Stomach (tissue), 4 donors: ENCODE results near the gene LMTK2.

ENCODE experiments used
- CTCF ChIP-seq, 7 experiments: fragments of 450-650 bp in 4 of 7; fragments of 200-600 bp in 3 of 7; sonication (generic) in 3 of 7; IDR thresholded peaks; one replicate each; pipeline ENCODE4 v1.5.1; 2016 to 2019; ENCODE audit warnings: antibody characterized with exemption in 7 of 7, control low read depth in 2 of 7, mild to moderate bottlenecking in 1 of 7
- EP300 ChIP-seq: sonication (generic); formaldehyde crosslinking; IDR thresholded peaks from one replicate; pipeline ENCODE4 v1.6.1; 2017; ENCODE audit warnings: antibody characterized with exemption
- POLR2A ChIP-seq, 4 donors: fragments of 450-650 bp; IDR thresholded peaks; one replicate each; pipeline ENCODE4 v1.6.1; 2016; ENCODE audit warnings: antibody characterized with exemption in 4 of 4, control low read depth in 2 of 4, mild to moderate bottlenecking in 1 of 4, moderate library complexity in 1 of 4
- POLR2AphosphoS5 ChIP-seq, 3 donors: sonication (generic); formaldehyde crosslinking; IDR thresholded peaks; one replicate each; pipeline ENCODE4 v1.6.1; 2016; ENCODE audit warnings: antibody characterized with exemption in 3 of 3

- TF ChIP-seq CTCF (IDR thresholded peaks at IDR 0.05) (no peak), POLR2A (IDR thresholded peaks at IDR 0.05) (no peak), EP300 (no peak), POLR2AphosphoS5 (IDR thresholded peaks at IDR 0.05) (no peak)
Measured at GRCh38 chr7:98238076-98238475, 131.4 kb downstream of the LMTK2 start.
